ENCODE results near the gene SERPINB7.

Gene SERPINB7

DNA sequence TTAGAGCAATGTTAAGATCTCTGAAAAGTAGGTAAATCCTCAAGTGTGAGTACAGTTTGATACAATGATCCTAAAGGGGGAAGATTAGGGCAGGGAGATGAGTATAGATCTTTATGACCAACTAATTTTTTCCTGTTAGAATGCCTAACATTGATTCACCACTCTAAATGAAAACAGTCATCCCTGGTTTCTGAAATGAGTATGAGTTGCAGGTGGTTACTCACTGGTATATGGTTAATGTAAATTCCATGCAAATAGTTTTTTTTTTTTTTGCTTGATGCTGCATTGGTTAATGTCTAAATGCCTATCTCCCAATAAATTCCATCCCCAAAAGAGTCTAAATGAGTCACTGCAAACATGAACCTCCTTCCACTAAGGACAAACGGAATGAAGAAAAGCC is 57.3 kb downstream of the SERPINB7 start:
- ATAC-seq: peak; percentile 56
- TF ChIP-seq, protein P1, sequence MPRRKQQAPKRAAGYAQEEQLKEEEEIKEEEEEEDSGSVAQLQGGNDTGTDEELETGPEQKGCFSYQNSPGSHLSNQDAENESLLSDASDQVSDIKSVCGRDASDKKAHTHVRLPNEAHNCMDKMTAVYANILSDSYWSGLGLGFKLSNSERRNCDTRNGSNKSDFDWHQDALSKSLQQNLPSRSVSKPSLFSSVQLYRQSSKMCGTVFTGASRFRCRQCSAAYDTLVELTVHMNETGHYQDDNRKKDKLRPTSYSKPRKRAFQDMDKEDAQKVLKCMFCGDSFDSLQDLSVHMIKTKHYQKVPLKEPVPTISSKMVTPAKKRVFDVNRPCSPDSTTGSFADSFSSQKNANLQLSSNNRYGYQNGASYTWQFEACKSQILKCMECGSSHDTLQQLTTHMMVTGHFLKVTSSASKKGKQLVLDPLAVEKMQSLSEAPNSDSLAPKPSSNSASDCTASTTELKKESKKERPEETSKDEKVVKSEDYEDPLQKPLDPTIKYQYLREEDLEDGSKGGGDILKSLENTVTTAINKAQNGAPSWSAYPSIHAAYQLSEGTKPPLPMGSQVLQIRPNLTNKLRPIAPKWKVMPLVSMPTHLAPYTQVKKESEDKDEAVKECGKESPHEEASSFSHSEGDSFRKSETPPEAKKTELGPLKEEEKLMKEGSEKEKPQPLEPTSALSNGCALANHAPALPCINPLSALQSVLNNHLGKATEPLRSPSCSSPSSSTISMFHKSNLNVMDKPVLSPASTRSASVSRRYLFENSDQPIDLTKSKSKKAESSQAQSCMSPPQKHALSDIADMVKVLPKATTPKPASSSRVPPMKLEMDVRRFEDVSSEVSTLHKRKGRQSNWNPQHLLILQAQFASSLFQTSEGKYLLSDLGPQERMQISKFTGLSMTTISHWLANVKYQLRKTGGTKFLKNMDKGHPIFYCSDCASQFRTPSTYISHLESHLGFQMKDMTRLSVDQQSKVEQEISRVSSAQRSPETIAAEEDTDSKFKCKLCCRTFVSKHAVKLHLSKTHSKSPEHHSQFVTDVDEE (CRISPR knock-in tag; IDR thresholded peaks at IDR 0.05): no peak
- TF ChIP-seq ZC3H10 (CRISPR knock-in tag; IDR thresholded peaks at IDR 0.05) (no peak), TOX (CRISPR knock-in tag; IDR thresholded peaks at IDR 0.05; ENCODE audit: borderline replicate concordance) (no peak), GLIS3 (CRISPR knock-in tag; IDR thresholded peaks at IDR 0.05) (no peak), CSDC2 (CRISPR knock-in tag; IDR thresholded peaks at IDR 0.05) (no peak), TCF4 (CRISPR knock-in tag; IDR thresholded peaks at IDR 0.05; ENCODE audit: borderline replicate concordance) (no peak), ZFP30 (CRISPR knock-in tag; IDR thresholded peaks at IDR 0.05) (no peak)
- TF ChIP-seq, protein P2, sequence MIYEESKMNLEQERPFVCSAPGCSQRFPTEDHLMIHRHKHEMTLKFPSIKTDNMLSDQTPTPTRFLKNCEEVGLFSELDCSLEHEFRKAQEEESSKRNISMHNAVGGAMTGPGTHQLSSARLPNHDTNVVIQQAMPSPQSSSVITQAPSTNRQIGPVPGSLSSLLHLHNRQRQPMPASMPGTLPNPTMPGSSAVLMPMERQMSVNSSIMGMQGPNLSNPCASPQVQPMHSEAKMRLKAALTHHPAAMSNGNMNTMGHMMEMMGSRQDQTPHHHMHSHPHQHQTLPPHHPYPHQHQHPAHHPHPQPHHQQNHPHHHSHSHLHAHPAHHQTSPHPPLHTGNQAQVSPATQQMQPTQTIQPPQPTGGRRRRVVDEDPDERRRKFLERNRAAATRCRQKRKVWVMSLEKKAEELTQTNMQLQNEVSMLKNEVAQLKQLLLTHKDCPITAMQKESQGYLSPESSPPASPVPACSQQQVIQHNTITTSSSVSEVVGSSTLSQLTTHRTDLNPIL (CRISPR knock-in tag; IDR thresholded peaks at IDR 0.05; ENCODE audit: low read depth): no peak
- TF ChIP-seq, protein P3, sequence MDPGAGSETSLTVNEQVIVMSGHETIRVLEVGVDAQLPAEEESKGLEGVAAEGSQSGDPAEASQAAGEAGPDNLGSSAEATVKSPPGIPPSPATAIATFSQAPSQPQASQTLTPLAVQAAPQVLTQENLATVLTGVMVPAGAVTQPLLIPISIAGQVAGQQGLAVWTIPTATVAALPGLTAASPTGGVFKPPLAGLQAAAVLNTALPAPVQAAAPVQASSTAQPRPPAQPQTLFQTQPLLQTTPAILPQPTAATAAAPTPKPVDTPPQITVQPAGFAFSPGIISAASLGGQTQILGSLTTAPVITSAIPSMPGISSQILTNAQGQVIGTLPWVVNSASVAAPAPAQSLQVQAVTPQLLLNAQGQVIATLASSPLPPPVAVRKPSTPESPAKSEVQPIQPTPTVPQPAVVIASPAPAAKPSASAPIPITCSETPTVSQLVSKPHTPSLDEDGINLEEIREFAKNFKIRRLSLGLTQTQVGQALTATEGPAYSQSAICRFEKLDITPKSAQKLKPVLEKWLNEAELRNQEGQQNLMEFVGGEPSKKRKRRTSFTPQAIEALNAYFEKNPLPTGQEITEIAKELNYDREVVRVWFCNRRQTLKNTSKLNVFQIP (CRISPR knock-in tag; IDR thresholded peaks at IDR 0.05; ENCODE audit: borderline replicate concordance, low read depth): no peak

DNA sequence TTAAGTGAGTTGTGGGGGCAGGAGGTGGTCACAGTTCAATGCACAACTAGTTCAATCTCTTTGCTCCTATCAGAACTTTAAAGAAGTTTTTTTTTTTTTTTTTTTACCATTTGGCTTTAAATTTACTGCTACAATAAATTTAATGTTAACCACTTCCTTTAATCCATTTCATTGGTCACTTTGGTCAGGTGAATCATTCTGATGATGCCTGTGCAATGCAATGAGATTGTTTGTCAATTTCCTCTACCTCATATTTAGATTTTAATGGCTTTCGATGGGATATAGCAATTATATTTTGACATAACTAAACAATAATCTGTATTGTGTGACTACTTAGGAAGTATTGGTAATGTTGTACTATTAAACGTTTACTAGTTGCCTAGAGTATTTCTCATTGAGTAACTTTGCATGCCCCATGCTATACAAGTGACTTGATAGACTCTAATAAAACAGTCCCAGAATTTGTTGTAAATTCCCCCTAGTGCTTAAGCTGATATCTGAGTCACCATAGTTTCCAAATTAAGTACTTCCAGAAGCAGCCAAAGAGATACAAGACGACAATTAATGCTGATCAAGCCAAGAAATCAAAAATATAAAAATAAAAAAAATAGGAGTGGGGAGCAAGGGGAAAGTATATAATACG is 59.4 kb downstream of the SERPINB7 start:
- ATAC-seq: no peak
- no peak for TF ChIP-seq ZNF8 (CRISPR knock-in tag; IDR thresholded peaks at IDR 0.05)

DNA sequence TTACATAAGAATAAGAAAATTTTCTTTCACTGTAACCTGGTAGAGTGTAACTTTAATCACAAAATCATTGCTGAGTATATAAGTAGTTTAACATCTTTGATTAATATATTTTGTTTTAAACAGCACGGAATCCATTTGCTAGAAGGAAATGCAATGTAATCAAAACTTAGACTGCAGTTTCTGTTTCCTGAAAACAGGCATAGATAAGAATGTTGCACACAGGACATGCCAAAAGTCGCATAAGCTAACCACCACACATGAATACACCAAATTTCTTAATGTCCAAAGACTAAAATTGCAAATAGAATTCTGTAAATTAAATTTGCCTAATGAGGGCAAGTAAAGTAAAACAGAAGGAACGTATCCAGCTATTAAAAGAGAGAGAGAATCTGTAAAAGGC is 61.2 kb downstream of the SERPINB7 start:
- ATAC-seq: no peak
- TF ChIP-seq, protein P2 (CRISPR knock-in tag; IDR thresholded peaks at IDR 0.05; ENCODE audit: low read depth): no peak
- TF ChIP-seq ZNF8 (CRISPR knock-in tag; IDR thresholded peaks at IDR 0.05) (no peak), OSR1 (CRISPR knock-in tag; IDR thresholded peaks at IDR 0.05) (no peak), ZC3H10 (CRISPR knock-in tag; IDR thresholded peaks at IDR 0.05) (no peak), ZFP30 (CRISPR knock-in tag; IDR thresholded peaks at IDR 0.05) (no peak), ZNF70 (CRISPR knock-in tag; IDR thresholded peaks at IDR 0.05) (no peak)
- TF ChIP-seq, protein P3 (CRISPR knock-in tag; IDR thresholded peaks at IDR 0.05; ENCODE audit: borderline replicate concordance, low read depth): no peak

DNA sequence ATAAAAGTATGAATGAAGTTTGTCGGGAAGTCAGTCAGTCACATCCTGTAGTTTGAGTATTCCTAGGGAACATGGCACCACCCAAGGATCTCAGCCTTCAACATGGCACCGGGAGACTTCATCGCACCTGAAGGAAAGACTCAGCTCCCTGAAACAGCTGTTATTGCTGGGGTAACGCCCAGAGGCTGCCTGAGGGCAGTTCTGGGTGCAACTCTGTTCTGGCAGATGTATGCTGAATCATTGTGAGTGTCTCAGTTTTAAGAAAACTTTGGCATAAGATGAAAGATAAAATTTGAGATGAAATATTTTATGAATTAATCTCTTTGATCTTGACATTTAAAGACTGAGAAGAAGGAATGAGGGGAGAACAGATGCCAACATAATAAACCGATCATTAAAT is 62.4 kb downstream of the SERPINB7 start:
- no peak for ATAC-seq

More for the DNA sequence above, 62.4 kb downstream of the SERPINB7 start:
- TF ChIP-seq RARB (CRISPR knock-in tag; IDR thresholded peaks at IDR 0.05) (no peak), ESRRG (CRISPR knock-in tag; IDR thresholded peaks at IDR 0.05) (no peak), ZFP30 (CRISPR knock-in tag; IDR thresholded peaks at IDR 0.05) (no peak), PPARA (CRISPR knock-in tag; IDR thresholded peaks at IDR 0.05; ENCODE audit: borderline replicate concordance) (no peak), CSDC2 (CRISPR knock-in tag; IDR thresholded peaks at IDR 0.05) (no peak), TCF4 (CRISPR knock-in tag; IDR thresholded peaks at IDR 0.05; ENCODE audit: borderline replicate concordance) (no peak), ZNF70 (CRISPR knock-in tag; IDR thresholded peaks at IDR 0.05) (no peak)
- TF ChIP-seq, protein P3 (CRISPR knock-in tag; IDR thresholded peaks at IDR 0.05; ENCODE audit: borderline replicate concordance, low read depth): no peak
- TF ChIP-seq, protein P4, sequence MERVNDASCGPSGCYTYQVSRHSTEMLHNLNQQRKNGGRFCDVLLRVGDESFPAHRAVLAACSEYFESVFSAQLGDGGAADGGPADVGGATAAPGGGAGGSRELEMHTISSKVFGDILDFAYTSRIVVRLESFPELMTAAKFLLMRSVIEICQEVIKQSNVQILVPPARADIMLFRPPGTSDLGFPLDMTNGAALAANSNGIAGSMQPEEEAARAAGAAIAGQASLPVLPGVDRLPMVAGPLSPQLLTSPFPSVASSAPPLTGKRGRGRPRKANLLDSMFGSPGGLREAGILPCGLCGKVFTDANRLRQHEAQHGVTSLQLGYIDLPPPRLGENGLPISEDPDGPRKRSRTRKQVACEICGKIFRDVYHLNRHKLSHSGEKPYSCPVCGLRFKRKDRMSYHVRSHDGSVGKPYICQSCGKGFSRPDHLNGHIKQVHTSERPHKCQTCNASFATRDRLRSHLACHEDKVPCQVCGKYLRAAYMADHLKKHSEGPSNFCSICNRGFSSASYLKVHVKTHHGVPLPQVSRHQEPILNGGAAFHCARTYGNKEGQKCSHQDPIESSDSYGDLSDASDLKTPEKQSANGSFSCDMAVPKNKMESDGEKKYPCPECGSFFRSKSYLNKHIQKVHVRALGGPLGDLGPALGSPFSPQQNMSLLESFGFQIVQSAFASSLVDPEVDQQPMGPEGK (CRISPR knock-in tag; IDR thresholded peaks at IDR 0.05; ENCODE audit: borderline replicate concordance): no peak
